ENCODE data around the gene MYO1D.
"Not testable (repeated sequence)": the region's sequence is repeated elsewhere in the genome, so short reads cannot be mapped to it uniquely, and the experiment has no call there.

The MYO1D gene

GRCh38 chr17:32693194-32693897 is 183.6 kb downstream of the MYO1D start:
- DNase-seq (ENCODE audit: extremely low read depth in 1 of 2, low read depth in 1 of 2) = no peak

GRCh38 chr17:32692179-32692578 is 184.7 kb downstream of the MYO1D start:
- DNase-seq (ENCODE audit: extremely low read depth in 1 of 2, low read depth in 1 of 2) = no peak

- no peak for DNase-seq (ENCODE audit: extremely low read depth in 1 of 2, low read depth in 1 of 2)
Observed at GRCh38 chr17:32689348-32689747, 187.6 kb downstream of the MYO1D start.

- DNase-seq (ENCODE audit: extremely low read depth in 1 of 2, low read depth in 1 of 2) = no peak
Observed at GRCh38 chr17:32688221-32688620, 188.7 kb downstream of the MYO1D start.

- no peak for DNase-seq (ENCODE audit: extremely low read depth in 1 of 2, low read depth in 1 of 2)
Observed at GRCh38 chr17:32684087-32684958, 192.6 kb downstream of the MYO1D start.

GRCh38 chr17:32673964-32674363 is 203.0 kb downstream of the MYO1D start:
- DNase-seq (ENCODE audit: extremely low read depth in 1 of 2, low read depth in 1 of 2) = no peak

GRCh38 chr17:32672711-32673110 is 204.2 kb downstream of the MYO1D start:
- no peak for DNase-seq (ENCODE audit: extremely low read depth in 1 of 2, low read depth in 1 of 2)

GRCh38 chr17:32671896-32672295 is 205.0 kb downstream of the MYO1D start:
- DNase-seq (ENCODE audit: extremely low read depth in 1 of 2, low read depth in 1 of 2) = no peak

- DNase-seq (ENCODE audit: extremely low read depth in 1 of 2, low read depth in 1 of 2) = no peak
Observed at GRCh38 chr17:32664936-32665583, 211.9 kb downstream of the MYO1D start.

GRCh38 chr17:32660496-32660985 is 216.4 kb downstream of the MYO1D start:
- no peak for DNase-seq (ENCODE audit: extremely low read depth in 1 of 2, low read depth in 1 of 2)

- peak; percentile 22 to 42 for DNase-seq (ENCODE audit: extremely low read depth in 1 of 2, low read depth in 1 of 2)
Observed at GRCh38 chr17:32659419-32659842, 217.5 kb downstream of the MYO1D start.

- DNase-seq (ENCODE audit: extremely low read depth in 1 of 2, low read depth in 1 of 2) = no peak
Observed at GRCh38 chr17:32658470-32659418, 218.2 kb downstream of the MYO1D start.

GRCh38 chr17:32656886-32657285 is 220.0 kb downstream of the MYO1D start:
- DNase-seq (ENCODE audit: extremely low read depth in 1 of 2, low read depth in 1 of 2) = no peak

- no peak for DNase-seq (ENCODE audit: extremely low read depth in 1 of 2, low read depth in 1 of 2)
Observed at GRCh38 chr17:32654324-32654723, 222.6 kb downstream of the MYO1D start.

- DNase-seq (ENCODE audit: extremely low read depth in 1 of 2, low read depth in 1 of 2) = no peak
Observed at GRCh38 chr17:32651084-32651483, 225.8 kb downstream of the MYO1D start.

- DNase-seq (ENCODE audit: extremely low read depth in 1 of 2, low read depth in 1 of 2) = no peak
Observed at GRCh38 chr17:32648450-32648849, 228.5 kb downstream of the MYO1D start.

GRCh38 chr17:32646941-32647340 is 230.0 kb downstream of the MYO1D start:
- no peak for DNase-seq (ENCODE audit: extremely low read depth in 1 of 2, low read depth in 1 of 2)

- not testable (repeated sequence) for DNase-seq (ENCODE audit: extremely low read depth in 1 of 2, low read depth in 1 of 2)
Observed at GRCh38 chr17:32641514-32641913, 235.4 kb downstream of the MYO1D start.

GRCh38 chr17:32636598-32637218 is 240.2 kb downstream of the MYO1D start:
- DNase-seq (ENCODE audit: extremely low read depth in 1 of 2, low read depth in 1 of 2) = no peak

GRCh38 chr17:32634167-32634566 is 242.8 kb downstream of the MYO1D start:
- no peak for DNase-seq (ENCODE audit: extremely low read depth in 1 of 2, low read depth in 1 of 2)

All from stimulated activated CD8-positive, alpha-beta memory T cell treated with anti-CD3 and anti-CD28 coated beads, Interleukin-7, amount 100 ng/mL, for 48 hours (primary cell).